Fibroblast of skin of right biceps (primary cell): Measurements from ENCODE around the gene XPNPEP2.
"Not testable (repeated sequence)": the region's sequence is repeated elsewhere in the genome, so short reads cannot be mapped to it uniquely, and the experiment has no call there.

ENCODE experiments used
- DNase-seq: peaks from one replicate; pipeline ENCODE4 v3.0.0-alpha.2; 2013

The XPNPEP2 gene

GRCh38 chrX:129721414-129721813 lies 17.4 kb upstream of the XPNPEP2 start:
- no peak for DNase-seq

- no peak for DNase-seq
These were observed 16.9 kb upstream of the XPNPEP2 start for GRCh38 chrX:129721870-129722269.

DNA sequence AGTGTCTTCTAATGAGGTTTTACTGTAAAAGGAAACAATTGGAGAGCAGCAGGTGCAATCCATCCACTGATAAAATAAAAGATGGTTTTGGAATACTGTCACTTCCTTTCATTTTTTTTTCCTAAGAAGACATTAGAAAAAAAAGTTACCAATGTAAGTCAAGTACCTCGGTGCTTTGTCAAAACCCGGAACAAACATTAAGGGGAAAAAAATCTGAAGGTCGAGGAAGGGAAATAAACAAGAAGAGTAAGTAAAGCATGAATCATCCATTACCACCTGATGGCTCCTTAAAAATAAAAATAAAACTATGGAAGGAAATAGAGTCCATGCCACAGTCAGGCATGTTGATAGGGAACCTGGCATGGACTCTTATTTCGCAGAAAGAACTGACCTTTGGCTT lies 15.3 kb upstream of the XPNPEP2 start:
- DNase-seq, result no peak

DNA sequence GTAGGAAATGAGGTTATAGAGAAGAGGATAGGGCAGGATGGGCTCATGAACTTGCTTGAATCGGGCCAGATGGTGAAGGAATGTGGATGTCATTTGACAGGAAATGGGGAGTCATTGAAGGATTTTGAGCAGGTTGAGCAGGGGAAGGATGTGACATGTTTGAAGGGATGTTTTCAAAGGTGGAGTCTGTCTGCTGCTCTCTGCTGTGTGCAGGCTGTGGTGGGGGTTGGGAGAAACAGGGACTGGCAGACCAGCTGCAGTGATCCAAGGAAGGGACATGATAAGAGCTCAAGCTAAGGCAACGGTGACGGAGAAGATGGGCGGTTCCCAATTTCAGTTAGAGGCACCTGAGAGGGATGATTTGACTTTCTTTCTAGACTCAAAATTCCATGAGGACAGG lies 14.0 kb upstream of the XPNPEP2 start:
- DNase-seq, result no peak

DNA sequence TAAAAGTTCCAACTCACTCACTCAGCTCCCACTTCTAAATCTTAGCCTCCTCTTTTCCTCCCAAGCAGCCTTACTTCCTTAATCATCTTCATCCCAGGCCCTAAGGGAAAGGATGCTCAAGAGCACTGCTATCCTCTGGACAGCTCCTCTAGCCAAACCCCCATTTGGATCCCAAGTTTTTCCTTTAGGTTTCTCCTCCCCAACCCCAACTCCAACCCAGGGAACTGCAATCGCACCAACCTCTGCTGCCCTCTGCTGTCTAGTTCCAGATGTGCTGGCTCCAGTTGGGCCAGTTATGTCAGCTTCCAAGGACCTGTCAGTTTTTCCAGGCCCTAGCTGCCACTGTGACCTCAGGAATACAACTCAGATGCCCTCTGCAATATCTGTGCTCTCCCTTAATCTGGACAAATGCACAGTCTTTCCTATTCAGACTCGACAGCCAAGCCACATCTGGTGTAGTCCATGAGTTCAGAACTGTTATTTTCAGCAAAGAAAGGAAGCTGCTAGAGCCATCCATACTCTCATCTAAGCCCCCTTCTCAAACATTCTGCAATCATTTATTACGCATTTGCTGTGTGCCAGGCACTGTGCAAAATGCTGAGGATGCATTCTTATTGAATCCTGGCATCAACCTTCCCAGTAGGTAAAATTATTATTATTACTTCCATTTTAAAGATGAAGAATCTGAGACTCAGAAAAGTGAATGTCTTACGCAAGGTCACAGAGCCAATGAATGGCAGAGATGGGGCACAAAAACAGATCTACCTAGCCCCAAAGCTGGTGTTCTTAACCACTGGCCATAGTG lies 12.3 kb upstream of the XPNPEP2 start:
- peak; percentile 57 for DNase-seq

DNA sequence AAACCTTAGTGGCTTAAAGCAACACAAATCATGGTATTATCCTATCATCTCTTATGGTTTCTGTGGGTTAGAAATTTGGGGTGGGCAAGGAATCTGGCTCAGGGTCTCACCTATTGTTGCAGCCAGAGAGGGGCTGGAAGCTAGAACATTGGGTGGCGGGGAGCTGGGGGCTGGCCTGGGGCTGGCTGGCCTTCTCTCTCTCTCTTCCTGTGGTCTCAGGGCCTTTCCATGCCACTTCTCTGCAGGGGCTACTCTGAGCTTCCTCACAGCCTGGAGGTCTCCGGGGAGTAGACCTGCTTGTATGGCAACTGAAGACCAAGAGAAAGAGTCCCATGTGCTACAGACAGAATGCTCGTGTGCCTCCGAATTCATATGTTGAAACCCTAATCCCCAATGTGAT lies 10.7 kb upstream of the XPNPEP2 start:
- DNase-seq, result no peak

GRCh38 chrX:129731228-129731627 lies 7.6 kb upstream of the XPNPEP2 start:
- DNase-seq, result no peak

GRCh38 chrX:129732857-129733256 lies 5.9 kb upstream of the XPNPEP2 start:
- no peak for DNase-seq

- no peak for DNase-seq
These were observed 5.4 kb upstream of the XPNPEP2 start for GRCh38 chrX:129733335-129733734.

DNA sequence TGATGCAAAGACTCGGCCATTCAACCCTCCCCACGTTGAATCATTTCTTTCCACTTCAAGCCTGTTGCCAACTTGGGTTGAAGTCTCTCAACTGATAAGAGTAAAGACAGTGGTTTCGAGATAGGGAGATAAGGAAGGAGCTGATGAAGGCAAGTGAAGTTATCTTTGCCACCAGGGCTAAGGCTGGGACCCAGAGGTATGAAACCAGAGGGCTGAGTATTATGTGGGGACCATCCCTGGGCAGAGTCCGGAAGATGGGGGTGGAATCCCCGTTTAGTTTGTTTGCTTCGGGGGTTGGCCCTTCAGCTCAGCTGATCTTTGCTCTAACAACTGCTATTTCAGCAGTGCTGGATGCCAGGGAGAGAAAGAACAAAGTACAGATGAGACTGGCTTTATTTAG lies 2.3 kb upstream of the XPNPEP2 start:
- DNase-seq, result no peak

DNA sequence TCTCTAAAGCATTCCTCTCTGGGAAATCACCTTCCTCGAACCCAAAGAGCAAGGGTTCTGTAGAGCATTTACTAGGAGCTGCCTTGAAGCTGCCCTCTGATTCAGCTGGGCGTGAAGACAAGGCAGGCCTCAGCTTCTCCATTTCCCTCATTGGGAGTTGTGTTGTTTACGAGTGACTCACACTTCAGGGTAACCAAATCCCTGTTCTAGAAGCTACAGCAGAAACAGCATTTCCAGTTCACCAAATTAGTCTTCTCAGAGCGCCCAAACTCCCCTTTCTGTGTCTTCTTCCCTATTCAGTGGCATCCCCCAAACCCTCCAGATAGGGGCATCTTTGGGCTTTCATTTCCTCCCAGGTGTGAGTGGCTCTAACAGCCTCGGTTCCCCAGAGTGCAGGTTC lies 863 bp upstream of the XPNPEP2 start:
- DNase-seq, result peak; percentile 47

GRCh38 chrX:129739578-129739977 lies 799 bp downstream of the XPNPEP2 start:
- DNase-seq, result no peak

DNA sequence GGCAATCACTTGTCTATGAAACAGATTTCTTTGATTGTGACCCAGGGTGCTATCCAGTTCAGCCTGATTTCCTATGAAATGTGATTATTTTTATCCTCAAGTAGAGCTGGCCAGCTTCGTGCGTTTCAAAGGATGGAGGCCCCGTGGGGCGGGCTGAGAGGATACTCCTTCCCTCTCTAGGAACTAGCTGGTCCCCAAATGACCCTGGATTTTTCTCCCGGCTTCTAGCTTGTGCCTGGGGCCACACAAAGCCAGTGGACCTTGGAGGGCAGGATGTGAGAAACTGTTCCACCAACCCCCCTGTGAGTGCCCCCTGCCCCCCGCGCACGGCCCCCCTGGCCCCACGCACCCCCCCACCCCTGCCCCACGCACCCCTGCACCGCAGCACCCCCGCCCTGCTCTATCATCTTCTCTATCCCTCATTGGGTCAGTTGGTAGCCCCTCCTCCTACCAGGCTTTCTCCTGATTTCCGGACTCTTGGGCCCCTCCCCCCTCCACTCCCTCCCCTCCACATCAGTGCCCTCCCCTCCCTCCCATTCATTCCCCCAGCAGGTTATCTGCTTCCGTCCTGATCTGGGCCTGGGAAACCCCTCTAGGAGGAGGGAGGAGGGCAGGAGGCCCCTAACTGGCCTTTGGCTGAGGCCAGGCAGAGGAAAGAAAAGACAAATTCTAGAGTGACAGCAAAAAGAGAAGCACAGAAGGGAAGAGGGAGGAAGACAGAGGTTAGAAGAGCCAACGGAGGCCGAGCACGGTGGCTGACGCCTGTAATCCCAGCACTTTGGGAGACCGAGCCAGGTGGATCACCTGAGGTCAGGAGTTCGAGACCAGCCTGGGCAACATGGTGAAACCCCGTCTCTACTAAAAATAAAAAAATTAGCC lies 3.3 kb downstream of the XPNPEP2 start:
- no peak for DNase-seq

GRCh38 chrX:129742759-129743152 lies 4.0 kb downstream of the XPNPEP2 start:
- not testable (repeated sequence) for DNase-seq

DNA sequence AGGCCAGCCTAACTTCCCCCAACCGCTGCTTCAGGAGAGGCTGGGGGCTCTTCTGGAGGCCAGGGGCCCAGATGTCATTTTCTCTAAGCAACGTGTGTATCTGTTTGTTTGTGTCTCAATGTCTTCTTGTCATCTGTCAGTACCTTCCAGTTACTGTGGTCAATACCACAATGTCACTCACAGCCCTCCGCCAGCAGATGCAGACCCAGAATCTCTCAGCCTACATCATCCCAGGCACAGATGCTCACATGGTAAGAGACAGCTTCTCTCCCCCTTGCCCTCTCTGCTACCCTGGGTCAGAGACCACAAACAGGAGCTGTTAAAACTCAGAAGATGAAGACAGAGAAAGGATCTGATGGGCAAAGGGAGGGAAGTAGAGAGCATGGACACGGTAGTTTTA lies 5.0 kb downstream of the XPNPEP2 start:
- no peak for DNase-seq

DNA sequence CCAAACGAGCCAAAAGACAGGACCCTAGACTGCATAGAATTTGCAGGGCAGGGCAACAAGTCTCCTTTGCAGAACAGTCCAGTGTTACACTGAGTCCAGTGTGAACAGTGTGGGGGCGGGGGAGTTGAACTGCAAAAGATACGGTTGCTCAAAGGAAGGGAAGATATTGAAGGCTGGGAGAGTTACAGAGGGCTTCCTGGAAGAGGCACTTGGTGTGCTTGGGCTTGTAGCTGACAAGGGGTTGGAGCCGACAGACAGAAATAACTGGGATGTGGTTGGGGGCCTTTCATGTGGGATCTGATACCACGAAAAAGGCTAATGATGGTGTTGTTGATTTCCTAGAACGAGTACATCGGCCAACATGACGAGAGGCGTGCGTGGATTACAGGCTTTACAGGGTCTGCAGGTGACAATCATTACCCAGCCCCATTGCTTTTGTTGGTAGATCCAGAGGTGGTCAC lies 6.1 kb downstream of the XPNPEP2 start:
- no peak for DNase-seq

- no peak for DNase-seq
These were observed 8.0 kb downstream of the XPNPEP2 start for GRCh38 chrX:129746557-129747470.

DNA sequence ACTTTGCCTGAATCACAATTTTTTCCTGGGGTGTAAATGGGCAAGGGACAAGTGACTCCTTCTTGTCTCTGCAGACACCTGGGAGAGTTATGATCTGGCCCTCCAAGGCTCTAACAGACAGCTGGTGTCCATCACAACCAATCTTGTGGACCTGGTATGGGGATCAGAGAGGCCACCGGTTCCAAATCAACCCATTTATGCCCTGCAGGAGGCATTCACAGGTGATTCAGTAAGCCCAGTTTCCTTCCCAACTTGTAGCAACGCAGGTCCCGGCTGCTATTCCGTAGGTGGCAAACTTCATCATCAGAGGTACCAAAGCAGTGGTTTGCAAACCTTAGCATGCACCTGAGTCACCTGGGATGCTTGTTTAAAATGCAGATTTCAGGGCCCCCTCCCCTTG lies 8.8 kb downstream of the XPNPEP2 start:
- no peak for DNase-seq

GRCh38 chrX:129748305-129748704 lies 9.5 kb downstream of the XPNPEP2 start:
- peak; percentile 67 for DNase-seq

DNA sequence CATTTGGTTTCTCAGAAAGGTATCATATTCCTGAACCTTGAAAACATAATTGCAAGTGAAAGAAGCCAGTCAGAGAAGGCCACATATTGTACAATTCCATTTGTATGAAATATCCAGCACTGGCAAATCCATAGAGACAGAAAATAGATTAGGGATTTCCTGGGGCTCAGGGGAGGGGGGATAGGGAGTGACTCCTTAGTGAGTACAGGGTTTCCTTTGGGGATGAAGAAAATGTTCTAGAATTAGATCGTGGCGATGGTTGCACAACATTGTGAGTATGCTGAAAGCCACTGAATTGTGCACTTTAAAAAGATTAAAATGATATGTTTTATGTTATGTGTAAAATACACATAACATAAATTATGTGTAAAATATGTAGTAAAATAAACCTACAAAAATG lies 10.3 kb downstream of the XPNPEP2 start:
- DNase-seq, result peak; percentile 18

GRCh38 chrX:129750971-129751370 lies 12.2 kb downstream of the XPNPEP2 start:
- no peak for DNase-seq

GRCh38 chrX:129754056-129755024 lies 15.6 kb downstream of the XPNPEP2 start:
- peak; percentile 8 for DNase-seq
